Sigmoid colon (tissue), 4 donors: ENCODE data around the gene WASHC4.

Experiments
- CTCF ChIP-seq, 4 experiments: fragments of 450-650 bp in 3 of 4; fragments of 200-600 bp in 1 of 4; IDR thresholded peaks; one replicate each; pipeline ENCODE4 v1.5.1; 2016 to 2019; ENCODE audit warnings: antibody characterized with exemption in 4 of 4, mild to moderate bottlenecking in 3 of 4, moderate library complexity in 2 of 4
- EP300 ChIP-seq, 4 donors: sonication (generic); formaldehyde crosslinking; IDR thresholded peaks; one replicate each; pipeline ENCODE4 v1.6.1; 2017; ENCODE audit warnings: antibody characterized with exemption in 4 of 4
- POLR2A ChIP-seq, 2 donors: fragments of 450-650 bp; IDR thresholded peaks; one replicate each; pipeline ENCODE4 v1.6.1; 2016; ENCODE audit warnings: antibody characterized with exemption in 2 of 2, mild to moderate bottlenecking in 2 of 2, moderate library complexity in 2 of 2
- POLR2AphosphoS5 ChIP-seq, 4 donors: sonication (generic); formaldehyde crosslinking; IDR thresholded peaks; one replicate each; pipeline ENCODE4 v1.6.1; 2017; ENCODE audit warnings: antibody characterized with exemption in 4 of 4

DNA sequence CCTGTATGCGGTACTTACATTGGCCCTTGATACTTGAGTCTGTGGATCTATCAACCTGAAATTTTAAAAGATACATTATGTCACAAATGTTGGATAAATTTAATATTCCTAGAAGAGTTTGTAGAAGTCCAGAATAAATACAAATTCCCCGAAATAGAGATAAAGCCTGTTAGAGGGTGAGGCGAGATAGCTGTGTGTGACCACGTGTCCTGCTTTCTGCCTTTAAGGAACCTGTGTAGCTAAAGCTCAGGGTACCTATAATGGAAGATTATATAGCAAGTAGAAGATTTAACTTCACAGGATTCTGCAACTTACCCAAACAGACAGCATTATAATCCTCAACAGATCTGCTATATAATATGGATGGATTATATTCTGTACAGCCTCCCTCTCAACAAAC lies 69.7 kb downstream of the WASHC4 start:
- no peak for TF ChIP-seq CTCF (IDR thresholded peaks at IDR 0.05)
- no peak for TF ChIP-seq POLR2A (IDR thresholded peaks at IDR 0.05)
- no peak for TF ChIP-seq EP300 (IDR thresholded peaks at IDR 0.05)
- TF ChIP-seq POLR2AphosphoS5 (IDR thresholded peaks at IDR 0.05): no peak
